ENCODE measurements around the gene STON2. TPM values are rescaled to one million over a fixed set of nuclear protein-coding genes. Genes with fewer than 3 reads are reported as not detected.
"Not testable (repeated sequence)": the region's sequence is repeated elsewhere in the genome, so short reads cannot be mapped to it uniquely, and the experiment has no call there.

The STON2 gene
- total and polyA plus RNA-seq, 2 of the 8 experiments (the other 6 are each of a cell fraction or from before 2014, with no cell fraction given): 8.9 to 50.0 TPM

DNA sequence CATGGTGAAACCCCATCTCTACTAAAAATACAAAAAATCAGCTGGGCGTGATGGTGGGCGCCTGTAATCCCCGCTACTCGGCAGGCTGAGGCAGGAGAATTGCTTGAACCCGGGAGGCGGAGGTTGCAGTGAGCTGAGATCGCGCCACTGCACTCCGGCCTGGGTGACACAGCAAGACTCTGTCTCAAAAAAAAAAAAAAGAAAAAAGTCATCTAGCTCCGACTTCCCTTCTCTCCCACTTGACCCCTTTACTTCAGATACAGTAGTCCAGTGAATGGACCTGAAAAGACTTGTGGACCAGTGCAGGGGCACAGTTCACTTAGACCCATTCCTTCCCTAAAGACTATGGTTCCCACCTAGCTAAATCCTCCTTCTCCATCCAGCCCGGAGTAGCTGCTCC, 29.6 kb upstream of the STON2 start:
- H2AFZ ChIP-seq (ENCODE audit: low read length); H3K23me2 ChIP-seq (ENCODE audit: low read depth, low read length); H3K4me3 ChIP-seq (ENCODE audit: extremely low read depth in 1 of 4, insufficient read depth in 2 of 4, low read depth in 3 of 4, low read length in 4 of 4); H3K23ac ChIP-seq (ENCODE audit: insufficient read length); H3K4me2 ChIP-seq (ENCODE audit: insufficient read depth in 1 of 2, low read depth in 2 of 2, low read length in 2 of 2); H3K56ac ChIP-seq (replicated peaks; ENCODE audit: insufficient read length, low read depth, low read length); H3K4ac ChIP-seq (replicated peaks; ENCODE audit: insufficient read length, low read depth, low read length); H4K5ac ChIP-seq (ENCODE audit: insufficient read length, low read depth, low read length); H3K79me1 ChIP-seq (ENCODE audit: low read depth, low read length); H2BK120ac ChIP-seq (replicated peaks; ENCODE audit: low read depth, low read length); H3K18ac ChIP-seq (ENCODE audit: extremely low read depth, low read length); H3K9ac ChIP-seq (replicated peaks in 1 of 4; ENCODE audit: extremely low read depth in 1 of 4, low read depth in 3 of 4, low read length in 3 of 4); H4K91ac ChIP-seq (replicated peaks; ENCODE audit: insufficient read length, low read length); H2BK20ac ChIP-seq (ENCODE audit: low read length); H2BK12ac ChIP-seq (ENCODE audit: low read depth, low read length); H3K14ac ChIP-seq (ENCODE audit: insufficient read length); H3K27ac ChIP-seq (ENCODE audit: low read depth, low read length); H3K36me3 ChIP-seq (ENCODE audit: control insufficient read depth in 2 of 4, insufficient read depth in 4 of 4, low read length in 3 of 4); H3K9me3 ChIP-seq (ENCODE audit: insufficient read depth in 2 of 2, low read depth in 1 of 2, low read length in 1 of 2); DNase-seq (ENCODE audit: low read depth in 1 of 2, low spot score in 2 of 2); H3K27me3 ChIP-seq (replicated peaks in 1 of 4; ENCODE audit: control insufficient read depth in 3 of 4, extremely low read depth in 1 of 4, insufficient read depth in 3 of 4, low read length in 3 of 4); FAIRE-seq; POLR2A ChIA-PET (ENCODE audit: partially characterized antibody); H4K8ac ChIP-seq (ENCODE audit: extremely low read depth, insufficient read depth, low read length); H4K20me1 ChIP-seq (replicated peaks in 1 of 2; ENCODE audit: control insufficient read depth in 1 of 2, insufficient read depth in 2 of 2, low read length in 2 of 2); H2AK5ac ChIP-seq (ENCODE audit: low read depth, low read length); H2BK15ac ChIP-seq (ENCODE audit: low read length); H2BK5ac ChIP-seq (ENCODE audit: low read depth, low read length): not testable (repeated sequence)
- WGBS, 2 experiments (ENCODE audit: extremely low coverage in 1 of 2, insufficient coverage in 1 of 2, insufficient read length in 1 of 2, insufficient replicate concordance in 2 of 2, low coverage in 1 of 2, low lambda C conversion rate in 2 of 2, missing lambda C conversion rate in 1 of 2): 95% methylated on average over 11 of the region's 11 CpGs; no CpG with 5 or more reads in 1 of the 2 experiments
- CTCF ChIA-PET (ENCODE audit: partially characterized antibody): interaction anchor here (0.6 to 3.4 kb wide), 6 partner anchors 13 to 162 kb away, joined by 3 to 12 read pairs (median 3); no protein-coding TSS in a partner anchor
- Histone ChIP-seq H3K4me1 (replicated peaks in 1 of 4; ENCODE audit: control insufficient read depth in 3 of 4, insufficient read depth in 4 of 4, low read length in 3 of 4) (peaks cover 3 to 28% (median 13%) of the 10 kb centered on the region in 4 experiments; a peak in 6 of 7 replicates), H3K79me2 (ENCODE audit: control insufficient read depth in 1 of 2, insufficient read depth in 2 of 2, low read length in 2 of 2) (peaks cover 0 to 71% of the 10 kb centered on the region in 2 experiments; a peak in 2 of 4 replicates)

Data from H1 (cell line).